HCT116 (cell line): Measurements from ENCODE around the gene RASSF7. TPM values are rescaled to one million over a fixed set of nuclear protein-coding genes. Genes with fewer than 3 reads are reported as not detected.

Experiments used
- ATAC-seq: fragments of 200-7000 bp; cut with Tn5 transposase; 2 replicates; pipeline ENCODE4 v1.9.1; 2020; ENCODE audit warnings: mild to moderate bottlenecking, moderate library complexity
- BruUV-seq: library from RNA; stranded (reverse); fragments of 400-500 nt; replicated peaks from 2 replicates; lab custom pipeline; 2021; lab: Mats Ljungman, UMichigan
- CTCF ChIA-PET: fragments of 300-600 bp; sonication (Branson Sonifier 250); formaldehyde crosslinking; loops from one replicate; lab custom pipeline; 2021; ENCODE audit warnings: antibody characterized with exemption; lab: Charles Lee
- POLR2A ChIA-PET: fragments of 300-600, 350-600 bp; sonication (Branson Sonifier 250); formaldehyde crosslinking; loops from one replicate; lab custom pipeline; 2021; ENCODE audit warnings: antibody characterized with exemption; lab: Charles Lee
- RAD21 ChIA-PET, 2 experiments: fragments of 300-600 bp; sonication (Branson Sonifier 250); formaldehyde crosslinking; loops; one replicate each; lab custom pipeline; 2023; ENCODE audit warnings: low total read pairs in 2 of 2; ENCODE audit not compliant: uncharacterized antibody in 2 of 2, unreplicated experiment in 2 of 2, low non-redundant PET in 1 of 2; lab: Charles Lee
- DNase-seq: peaks from one replicate; pipeline ENCODE4 v3.0.0-alpha.2; 2010; ENCODE audit warnings: low read depth, low spot score
- H2AFZ ChIP-seq: fragments of 200-600 bp; shearing (Covaris generic), sonication (generic); 2 replicates; pipeline ENCODE4 v1.6.1; 2017; ENCODE audit warnings: low read depth, mixed run types, mixed read lengths, antibody characterized with exemption, low read length; ENCODE audit not compliant: poor library complexity, severe bottlenecking
- H3K27ac ChIP-seq: 2 replicates; pipeline ENCODE4 v1.5.1; 2012; ENCODE audit warnings: low read depth, low read length
- H3K27me3 ChIP-seq: fragments of 200-600 bp; sonication (generic); 2 replicates; pipeline ENCODE4 v1.6.1; 2016; ENCODE audit warnings: mixed run types, low read length, mixed read lengths; ENCODE audit not compliant: insufficient read depth
- H3K36me3 ChIP-seq, 2 experiments: fragments of 200-500 bp in 1 of 2; fragments of 200-600 bp in 1 of 2; sonication (Bioruptor generic) in 1 of 2; sonication (generic) in 1 of 2; 2 replicates each; pipeline versions ENCODE4 v1.5.1 to v1.6.1; 2014 to 2016; ENCODE audit warnings: low read length in 2 of 2, inconsistent platforms in 1 of 2, mixed read lengths in 1 of 2, mixed run types in 1 of 2; ENCODE audit not compliant: insufficient read depth in 2 of 2, control insufficient read depth in 1 of 2
- H3K4me1 ChIP-seq, 2 experiments: fragments of 200-600 bp in 1 of 2; sonication (generic) in 1 of 2; 2 replicates each; pipeline versions ENCODE4 v1.5.1 to v1.6.1; 2012 to 2017; ENCODE audit warnings: low read length in 2 of 2, inconsistent platforms in 1 of 2, mild to moderate bottlenecking in 1 of 2, mixed read lengths in 1 of 2, mixed run types in 1 of 2, moderate library complexity in 1 of 2; ENCODE audit not compliant: insufficient read depth in 2 of 2, control insufficient read depth in 1 of 2
- H3K4me2 ChIP-seq: fragments of 200-600 bp; sonication (generic); 2 replicates; pipeline ENCODE4 v1.6.1; 2017; ENCODE audit warnings: mixed run types, low read length, mixed read lengths
- H3K4me3 ChIP-seq, 2 experiments: fragments of 200-600 bp in 1 of 2; sonication (generic) in 1 of 2; replicated peaks in 1 of 2; 2 replicates each; pipeline ENCODE4 v1.5.1; 2011 to 2016; ENCODE audit warnings: low read length in 2 of 2, control low read depth in 1 of 2, low read depth in 1 of 2, mild to moderate bottlenecking in 1 of 2, mixed read lengths in 1 of 2, mixed run types in 1 of 2
- H3K79me2 ChIP-seq: fragments of 200-600 bp; sonication (generic); 2 replicates; pipeline ENCODE4 v1.6.1; 2017; ENCODE audit warnings: mild to moderate bottlenecking, mixed run types, low read length, moderate library complexity, mixed read lengths; ENCODE audit not compliant: insufficient read depth
- H3K9ac ChIP-seq: fragments of 200-600 bp; sonication (generic); 2 replicates; pipeline ENCODE4 v1.6.1; 2016; ENCODE audit warnings: low read length, mixed read lengths
- H3K9me2 ChIP-seq: fragments of 200-600 bp; sonication (generic), shearing (Covaris generic); 2 replicates; pipeline ENCODE4 v1.6.1; 2017; ENCODE audit warnings: mixed run types, mild to moderate bottlenecking, moderate library complexity; ENCODE audit not compliant: insufficient read depth
- H3K9me3 ChIP-seq, 2 experiments: fragments of 200-500 bp in 1 of 2; fragments of 200-600 bp in 1 of 2; sonication (Bioruptor generic) in 1 of 2; sonication (generic) in 1 of 2; 2 replicates each; pipeline ENCODE4 v1.6.1; 2014 to 2017; ENCODE audit warnings: low read length in 2 of 2, mixed read lengths in 2 of 2, inconsistent platforms in 1 of 2, low read depth in 1 of 2, mild to moderate bottlenecking in 1 of 2, mixed run types in 1 of 2, moderate library complexity in 1 of 2; ENCODE audit not compliant: control insufficient read depth in 1 of 2, insufficient read depth in 1 of 2
- H4K20me1 ChIP-seq: fragments of 200-600 bp; sonication (generic), shearing (Covaris generic); 2 replicates; pipeline ENCODE4 v1.6.1; 2017; ENCODE audit warnings: mixed run types, mild to moderate bottlenecking, moderate library complexity; ENCODE audit not compliant: insufficient read depth
- CEBPB ChIP-seq: IDR thresholded peaks from 2 replicates; pipeline ENCODE4 v1.6.1; 2012; ENCODE audit warnings: low read depth
- EGR1 ChIP-seq: IDR thresholded peaks from 2 replicates; pipeline ENCODE4 v1.6.1; 2012; ENCODE audit warnings: low read depth
- ELF1 ChIP-seq: IDR thresholded peaks from 2 replicates; pipeline ENCODE4 v1.6.1; 2012; ENCODE audit warnings: low read depth, borderline replicate concordance
- EZH2phosphoT487 ChIP-seq: fragments of 200-600 bp; IDR thresholded peaks from 2 replicates; pipeline ENCODE4 v1.6.1; 2018; ENCODE audit warnings: antibody characterized with exemption, borderline replicate concordance
- JUND ChIP-seq: IDR thresholded peaks from 2 replicates; pipeline ENCODE4 v1.6.1; 2012
- POLR2AphosphoS5 ChIP-seq: IDR thresholded peaks from 2 replicates; pipeline ENCODE4 v1.6.1; 2011; ENCODE audit warnings: mild to moderate bottlenecking, low read depth, low read length, moderate library complexity
- RAD21 ChIP-seq: IDR thresholded peaks from 2 replicates; pipeline ENCODE4 v1.6.1; 2012; ENCODE audit warnings: low read depth, mild to moderate bottlenecking
- SIN3A ChIP-seq: IDR thresholded peaks from 2 replicates; pipeline ENCODE4 v1.6.1; 2012; ENCODE audit warnings: low read depth
- SP1 ChIP-seq: IDR thresholded peaks from 2 replicates; pipeline ENCODE4 v1.6.1; 2012; ENCODE audit warnings: low read depth
- SRF ChIP-seq: IDR thresholded peaks from 2 replicates; pipeline ENCODE4 v1.6.1; 2012; ENCODE audit warnings: low read depth
- YY1 ChIP-seq: IDR thresholded peaks from 2 replicates; pipeline ENCODE4 v1.6.1; 2011; ENCODE audit warnings: low read length, low read depth, moderate library complexity, mild to moderate bottlenecking; ENCODE audit not compliant: insufficient replicate concordance; ENCODE audit errors: extremely low read depth
- ZNF274 ChIP-seq: fragments of 200-500 bp; sonication (Bioruptor generic); IDR thresholded peaks from 2 replicates; pipeline ENCODE4 v1.6.1; 2014; ENCODE audit warnings: mild to moderate bottlenecking, low read depth, low read length, inconsistent platforms
- intact Hi-C: fragments of 100-400 bp; cut with micrococcal nuclease; formaldehyde crosslinking; loops from 2 replicates; pipeline ENCODE4 v1.10.0; 2022
- total RNA-seq: library from RNA; stranded (reverse); gene quantifications from one replicate; pipeline ENCODE4 v1.2.1, GENCODE V29; 2021; ENCODE audit not compliant: unreplicated experiment
- TF ChIP-seq, protein P1 (sequence below): IDR thresholded peaks from 2 replicates; pipeline ENCODE4 v1.6.1; 2012
- TF ChIP-seq, protein P2 (sequence below): IDR thresholded peaks from 2 replicates; pipeline ENCODE4 v1.6.1; 2012; ENCODE audit warnings: low read depth
- TF ChIP-seq, protein P3 (sequence below): IDR thresholded peaks from 2 replicates; pipeline ENCODE4 v1.6.1; 2012
- TF ChIP-seq, protein P4 (sequence below), 3 experiments: fragments of 200-600 bp in 1 of 3; sonication (generic) in 1 of 3; IDR thresholded peaks in 2 of 3; conservative IDR thresholded peaks in 1 of 3; 2 replicates each; pipeline ENCODE4 v1.5.1; 2012 to 2017; ENCODE audit warnings: low read depth in 2 of 3, low read length in 2 of 3, antibody characterized with exemption in 1 of 3, borderline replicate concordance in 1 of 3, control low read depth in 1 of 3, mild to moderate bottlenecking in 1 of 3, mixed read lengths in 1 of 3, mixed run types in 1 of 3, moderate library complexity in 1 of 3; ENCODE audit not compliant: insufficient read depth in 1 of 3
- TF ChIP-seq, protein P5 (sequence below): IDR thresholded peaks from 2 replicates; pipeline ENCODE4 v1.6.1; 2011; ENCODE audit warnings: mild to moderate bottlenecking, low read length, moderate library complexity; ENCODE audit not compliant: insufficient replicate concordance; ENCODE audit errors: extremely low read depth

RASSF7 gene
- total RNA-seq, 1 experiment from 2014 or later = 35.9 TPM

DNA sequence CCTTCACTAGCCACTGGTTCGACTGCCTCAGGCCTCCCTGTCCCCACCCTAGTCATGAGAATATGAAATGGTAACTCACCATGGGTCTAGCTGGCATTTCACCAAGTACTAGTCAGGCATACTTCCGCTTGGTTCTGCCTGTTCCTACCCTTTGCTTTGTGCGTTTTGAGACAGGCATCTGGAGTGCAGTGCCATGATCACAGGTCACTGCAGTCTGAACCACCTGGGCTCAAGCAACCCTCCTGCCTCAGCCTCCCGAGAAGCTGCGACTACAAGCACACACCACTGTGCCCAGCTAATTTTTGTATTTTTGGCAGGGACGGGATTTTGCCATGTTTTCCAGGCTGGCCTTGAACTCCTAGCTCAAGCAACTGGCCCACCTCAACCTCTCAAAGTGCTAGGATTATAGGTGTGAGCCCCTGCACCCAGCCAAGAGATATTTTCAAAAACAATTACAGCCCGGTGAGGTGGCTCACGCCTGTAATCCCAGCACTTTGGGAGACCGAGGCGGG is 39.5 kb upstream of the RASSF7 start:
- Histone ChIP-seq H3K27ac (no peak overlapping the region), H3K4me3 (no peak overlapping the region), H3K9me2 (no peaks in the 10 kb centered on the region), H2AFZ (no peak overlapping the region), H3K27me3 (no peaks in the 10 kb centered on the region), H3K4me2 (no peak overlapping the region), H3K36me3 (no peaks in the 10 kb centered on the region), H3K79me2 (no peaks in the 10 kb centered on the region), H3K4me1 (peaks cover 4 to 5% of the 10 kb centered on the region in 2 experiments; a peak in 3 of 4 replicates), H3K9ac (no peak overlapping the region), H3K9me3 (peaks cover 0 to 10% of the 10 kb centered on the region in 2 experiments; a peak in 1 of 4 replicates), H4K20me1 (no peaks in the 10 kb centered on the region)
- POLR2A ChIA-PET = no interaction called here
- DNase-seq (no peak), ATAC-seq (no peak)
- TF ChIP-seq SP1 (no peak), ZNF274 (no peak), CEBPB (no peak), YY1 (no peak), SRF (no peak), RAD21 (no peak), SIN3A (no peak), ELF1 (no peak), EGR1 (no peak), POLR2AphosphoS5 (no peak), JUND (no peak), EZH2phosphoT487 (no peak)
- TF ChIP-seq, protein P1, sequence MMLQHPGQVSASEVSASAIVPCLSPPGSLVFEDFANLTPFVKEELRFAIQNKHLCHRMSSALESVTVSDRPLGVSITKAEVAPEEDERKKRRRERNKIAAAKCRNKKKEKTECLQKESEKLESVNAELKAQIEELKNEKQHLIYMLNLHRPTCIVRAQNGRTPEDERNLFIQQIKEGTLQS = no peak
- TF ChIP-seq, protein P2, sequence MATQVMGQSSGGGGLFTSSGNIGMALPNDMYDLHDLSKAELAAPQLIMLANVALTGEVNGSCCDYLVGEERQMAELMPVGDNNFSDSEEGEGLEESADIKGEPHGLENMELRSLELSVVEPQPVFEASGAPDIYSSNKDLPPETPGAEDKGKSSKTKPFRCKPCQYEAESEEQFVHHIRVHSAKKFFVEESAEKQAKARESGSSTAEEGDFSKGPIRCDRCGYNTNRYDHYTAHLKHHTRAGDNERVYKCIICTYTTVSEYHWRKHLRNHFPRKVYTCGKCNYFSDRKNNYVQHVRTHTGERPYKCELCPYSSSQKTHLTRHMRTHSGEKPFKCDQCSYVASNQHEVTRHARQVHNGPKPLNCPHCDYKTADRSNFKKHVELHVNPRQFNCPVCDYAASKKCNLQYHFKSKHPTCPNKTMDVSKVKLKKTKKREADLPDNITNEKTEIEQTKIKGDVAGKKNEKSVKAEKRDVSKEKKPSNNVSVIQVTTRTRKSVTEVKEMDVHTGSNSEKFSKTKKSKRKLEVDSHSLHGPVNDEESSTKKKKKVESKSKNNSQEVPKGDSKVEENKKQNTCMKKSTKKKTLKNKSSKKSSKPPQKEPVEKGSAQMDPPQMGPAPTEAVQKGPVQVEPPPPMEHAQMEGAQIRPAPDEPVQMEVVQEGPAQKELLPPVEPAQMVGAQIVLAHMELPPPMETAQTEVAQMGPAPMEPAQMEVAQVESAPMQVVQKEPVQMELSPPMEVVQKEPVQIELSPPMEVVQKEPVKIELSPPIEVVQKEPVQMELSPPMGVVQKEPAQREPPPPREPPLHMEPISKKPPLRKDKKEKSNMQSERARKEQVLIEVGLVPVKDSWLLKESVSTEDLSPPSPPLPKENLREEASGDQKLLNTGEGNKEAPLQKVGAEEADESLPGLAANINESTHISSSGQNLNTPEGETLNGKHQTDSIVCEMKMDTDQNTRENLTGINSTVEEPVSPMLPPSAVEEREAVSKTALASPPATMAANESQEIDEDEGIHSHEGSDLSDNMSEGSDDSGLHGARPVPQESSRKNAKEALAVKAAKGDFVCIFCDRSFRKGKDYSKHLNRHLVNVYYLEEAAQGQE = no peak
- TF ChIP-seq, protein P3, sequence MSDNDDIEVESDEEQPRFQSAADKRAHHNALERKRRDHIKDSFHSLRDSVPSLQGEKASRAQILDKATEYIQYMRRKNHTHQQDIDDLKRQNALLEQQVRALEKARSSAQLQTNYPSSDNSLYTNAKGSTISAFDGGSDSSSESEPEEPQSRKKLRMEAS = no peak
- TF ChIP-seq, protein P4, sequence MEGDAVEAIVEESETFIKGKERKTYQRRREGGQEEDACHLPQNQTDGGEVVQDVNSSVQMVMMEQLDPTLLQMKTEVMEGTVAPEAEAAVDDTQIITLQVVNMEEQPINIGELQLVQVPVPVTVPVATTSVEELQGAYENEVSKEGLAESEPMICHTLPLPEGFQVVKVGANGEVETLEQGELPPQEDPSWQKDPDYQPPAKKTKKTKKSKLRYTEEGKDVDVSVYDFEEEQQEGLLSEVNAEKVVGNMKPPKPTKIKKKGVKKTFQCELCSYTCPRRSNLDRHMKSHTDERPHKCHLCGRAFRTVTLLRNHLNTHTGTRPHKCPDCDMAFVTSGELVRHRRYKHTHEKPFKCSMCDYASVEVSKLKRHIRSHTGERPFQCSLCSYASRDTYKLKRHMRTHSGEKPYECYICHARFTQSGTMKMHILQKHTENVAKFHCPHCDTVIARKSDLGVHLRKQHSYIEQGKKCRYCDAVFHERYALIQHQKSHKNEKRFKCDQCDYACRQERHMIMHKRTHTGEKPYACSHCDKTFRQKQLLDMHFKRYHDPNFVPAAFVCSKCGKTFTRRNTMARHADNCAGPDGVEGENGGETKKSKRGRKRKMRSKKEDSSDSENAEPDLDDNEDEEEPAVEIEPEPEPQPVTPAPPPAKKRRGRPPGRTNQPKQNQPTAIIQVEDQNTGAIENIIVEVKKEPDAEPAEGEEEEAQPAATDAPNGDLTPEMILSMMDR (IDR thresholded peaks at IDR 0.05 in 2 of 3, conservative IDR thresholded peaks at IDR 0.05 in 1 of 3; ENCODE audit: borderline replicate concordance in 1 of 3, insufficient read depth in 1 of 3, low read depth in 2 of 3, low read length in 2 of 3) = no peak
- TF ChIP-seq, protein P5, sequence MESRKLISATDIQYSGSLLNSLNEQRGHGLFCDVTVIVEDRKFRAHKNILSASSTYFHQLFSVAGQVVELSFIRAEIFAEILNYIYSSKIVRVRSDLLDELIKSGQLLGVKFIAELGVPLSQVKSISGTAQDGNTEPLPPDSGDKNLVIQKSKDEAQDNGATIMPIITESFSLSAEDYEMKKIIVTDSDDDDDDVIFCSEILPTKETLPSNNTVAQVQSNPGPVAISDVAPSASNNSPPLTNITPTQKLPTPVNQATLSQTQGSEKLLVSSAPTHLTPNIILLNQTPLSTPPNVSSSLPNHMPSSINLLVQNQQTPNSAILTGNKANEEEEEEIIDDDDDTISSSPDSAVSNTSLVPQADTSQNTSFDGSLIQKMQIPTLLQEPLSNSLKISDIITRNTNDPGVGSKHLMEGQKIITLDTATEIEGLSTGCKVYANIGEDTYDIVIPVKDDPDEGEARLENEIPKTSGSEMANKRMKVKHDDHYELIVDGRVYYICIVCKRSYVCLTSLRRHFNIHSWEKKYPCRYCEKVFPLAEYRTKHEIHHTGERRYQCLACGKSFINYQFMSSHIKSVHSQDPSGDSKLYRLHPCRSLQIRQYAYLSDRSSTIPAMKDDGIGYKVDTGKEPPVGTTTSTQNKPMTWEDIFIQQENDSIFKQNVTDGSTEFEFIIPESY = no peak
- no TSS peak for BruUV-seq
- intact Hi-C loops = no loop called here
- RAD21 ChIA-PET = no interaction called here
- CTCF ChIA-PET = no interaction called here
